ENCODE measurements around the gene XG.
"Not testable (repeated sequence)": the region's sequence is repeated elsewhere in the genome, so short reads cannot be mapped to it uniquely, and the experiment has no call there.

The XG gene, protein sequence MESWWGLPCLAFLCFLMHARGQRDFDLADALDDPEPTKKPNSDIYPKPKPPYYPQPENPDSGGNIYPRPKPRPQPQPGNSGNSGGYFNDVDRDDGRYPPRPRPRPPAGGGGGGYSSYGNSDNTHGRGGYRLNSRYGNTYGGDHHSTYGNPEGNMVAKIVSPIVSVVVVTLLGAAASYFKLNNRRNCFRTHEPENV

DNA sequence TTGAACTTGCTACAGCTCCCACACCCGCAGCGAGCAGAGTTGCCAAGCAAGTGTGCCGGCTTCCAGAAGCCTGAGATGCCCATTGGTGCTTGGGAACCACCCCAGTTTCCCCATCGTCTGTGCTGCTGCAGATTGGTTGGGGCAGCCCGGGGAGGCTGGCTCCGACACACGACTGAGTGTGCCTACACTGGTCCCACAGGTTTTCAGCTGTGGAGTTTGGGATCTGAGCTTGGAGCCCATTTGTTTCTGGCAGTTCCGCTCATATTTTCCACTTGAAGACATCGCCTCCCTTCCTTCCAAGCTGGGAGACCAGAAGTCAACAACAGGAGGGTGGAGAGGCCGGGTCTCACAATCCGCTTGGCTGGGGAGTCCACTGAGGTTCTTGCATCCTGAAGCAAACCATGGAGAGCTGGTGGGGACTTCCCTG is at the start of gene XG:
TSS of gene XG (plus strand) at position 167 of the 427 bp plus-strand sequence. CDS start at position 402, 235 bp downstream.
- DNase-seq: not testable (repeated sequence)

- no peak for DNase-seq
Measured at GRCh38 chrX:2703991-2704369, 47.9 kb upstream of the XG start.

GRCh38 chrX:2705046-2705832 is 46.6 kb upstream of the XG start:
- DNase-seq: no peak

DNA sequence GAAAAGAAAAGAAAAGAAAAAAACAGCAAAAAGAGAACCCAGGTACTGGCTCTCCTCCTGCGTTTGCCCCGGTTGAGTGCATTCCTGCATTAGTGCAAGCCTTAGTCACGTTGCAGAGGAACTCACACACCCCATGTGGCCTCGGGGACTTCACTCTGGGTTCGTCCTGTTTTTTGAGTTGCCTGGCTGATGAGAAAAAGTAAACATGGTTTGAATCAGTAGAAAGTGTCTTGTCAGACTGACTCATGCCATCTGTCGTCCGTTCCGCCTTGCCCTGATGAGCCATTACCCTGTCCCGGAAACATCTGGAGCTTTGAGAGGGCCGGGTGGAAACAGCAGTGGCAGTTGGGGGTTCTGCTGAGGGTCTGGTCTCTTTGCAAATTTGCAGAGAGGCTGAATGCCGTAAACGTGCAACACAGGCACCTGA is 44.5 kb upstream of the XG start:
- DNase-seq: peak; percentile 65

DNA sequence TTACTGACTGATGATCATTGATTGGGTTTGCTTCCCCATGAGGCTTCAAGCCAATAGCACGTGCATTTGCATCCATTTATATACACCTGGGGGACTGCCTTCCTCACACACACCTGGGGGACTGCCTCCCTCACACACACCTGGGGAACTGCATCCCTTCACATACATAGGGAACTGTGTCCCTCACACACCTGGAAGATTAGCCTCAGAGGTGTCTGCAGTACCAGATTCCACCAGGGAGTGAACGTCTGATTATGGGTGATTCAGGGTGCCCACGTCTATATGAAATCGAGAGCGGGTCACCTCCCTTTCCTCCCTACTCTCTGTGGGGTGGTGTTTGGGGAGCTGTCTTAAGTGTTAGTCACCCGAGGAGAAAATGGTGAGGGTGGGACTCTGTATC is 43.8 kb upstream of the XG start:
- no peak for DNase-seq

GRCh38 chrX:2708592-2709188 is 43.1 kb upstream of the XG start:
- no peak for DNase-seq

DNA sequence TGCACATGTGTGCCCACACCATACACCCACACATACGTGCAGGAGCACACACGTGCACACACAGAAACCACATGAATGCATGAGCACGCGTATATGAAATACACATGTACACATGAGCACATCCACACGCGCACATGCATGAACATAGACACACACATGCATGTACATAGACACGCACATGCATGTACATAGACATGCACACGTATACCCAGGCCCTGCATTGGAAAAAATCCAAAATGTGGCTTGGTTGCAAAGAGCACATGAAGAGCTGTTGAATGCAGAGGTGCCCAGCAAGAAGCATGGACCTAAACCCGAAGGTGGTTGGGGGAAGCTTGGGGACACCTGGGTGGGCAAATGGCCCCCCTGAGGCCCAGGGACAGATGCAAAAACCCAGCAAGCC is 42.3 kb upstream of the XG start:
- no peak for DNase-seq

- DNase-seq: peak; percentile 32
Measured at GRCh38 chrX:2710041-2710840, 41.6 kb upstream of the XG start.

DNA sequence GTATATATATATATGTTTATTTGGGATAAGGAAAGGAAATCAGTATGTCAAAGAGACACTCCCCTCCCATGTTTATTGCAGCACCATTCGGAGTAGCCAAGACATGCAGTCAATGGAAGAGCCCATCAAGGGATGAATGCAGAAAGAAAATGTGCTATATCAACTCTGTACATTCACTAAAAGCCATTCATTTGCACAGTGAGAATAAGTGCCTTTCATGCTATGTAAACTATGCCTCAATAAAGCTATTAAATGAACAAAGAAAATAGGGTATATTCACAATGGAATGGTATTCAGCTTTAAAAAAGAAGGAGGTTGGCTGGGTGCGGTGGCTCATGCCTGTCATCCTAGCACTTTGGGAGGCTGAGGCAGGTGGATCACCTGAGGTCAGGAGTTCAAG is 40.4 kb upstream of the XG start:
- no peak for DNase-seq

GRCh38 chrX:2712428-2712827 is 39.4 kb upstream of the XG start:
- no peak for DNase-seq

- no peak for DNase-seq
Measured at GRCh38 chrX:2712890-2713840, 38.7 kb upstream of the XG start.

DNA sequence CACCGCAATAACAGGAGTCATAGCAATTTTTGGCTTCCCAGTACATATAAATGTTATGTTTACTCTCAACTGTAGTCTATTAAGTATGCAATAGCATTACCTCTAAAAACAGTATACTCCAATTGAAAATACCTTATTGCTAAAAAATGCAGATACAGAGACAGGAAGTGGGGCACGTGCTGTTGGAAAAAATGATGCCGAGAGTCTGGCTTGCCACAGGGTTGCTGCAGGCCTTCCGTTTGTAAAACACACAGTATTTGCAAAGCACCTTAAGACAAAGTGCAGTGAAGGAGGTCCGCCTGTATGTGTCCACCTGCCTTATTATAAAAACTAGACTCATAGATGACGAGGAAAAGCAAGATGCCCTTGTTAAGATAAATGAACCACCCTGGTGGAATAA is 37.3 kb upstream of the XG start:
- DNase-seq: no peak

DNA sequence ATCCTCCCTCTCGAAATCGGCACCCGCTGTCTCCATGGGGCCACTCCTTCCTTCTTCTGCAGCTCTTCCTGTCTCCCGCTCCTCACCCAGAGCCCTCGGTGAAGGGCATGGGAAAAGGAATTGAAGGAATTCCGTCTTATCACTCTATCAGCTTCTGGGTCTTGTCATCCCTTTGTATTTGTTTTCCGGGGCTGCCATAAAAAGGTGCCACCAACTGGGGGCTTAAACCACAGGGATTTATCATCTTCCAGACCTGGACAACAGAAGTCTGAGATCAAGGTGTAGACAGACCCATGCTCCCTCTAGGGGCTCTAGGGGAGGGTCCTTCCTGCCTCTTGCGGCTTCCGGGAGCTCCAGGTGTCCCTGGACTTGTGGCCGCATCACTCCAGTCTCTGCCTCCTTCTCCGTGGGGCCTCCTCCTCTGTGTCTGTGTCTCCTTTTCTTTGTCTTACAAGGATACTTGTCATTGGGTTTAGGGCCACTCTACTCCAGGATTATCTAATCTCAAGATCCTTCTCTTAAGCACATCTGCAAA is 36.7 kb upstream of the XG start:
- DNase-seq: no peak

- DNase-seq: no peak
Measured at GRCh38 chrX:2717312-2717711, 34.5 kb upstream of the XG start.

GRCh38 chrX:2718821-2719220 is 33.0 kb upstream of the XG start:
- DNase-seq: no peak

DNA sequence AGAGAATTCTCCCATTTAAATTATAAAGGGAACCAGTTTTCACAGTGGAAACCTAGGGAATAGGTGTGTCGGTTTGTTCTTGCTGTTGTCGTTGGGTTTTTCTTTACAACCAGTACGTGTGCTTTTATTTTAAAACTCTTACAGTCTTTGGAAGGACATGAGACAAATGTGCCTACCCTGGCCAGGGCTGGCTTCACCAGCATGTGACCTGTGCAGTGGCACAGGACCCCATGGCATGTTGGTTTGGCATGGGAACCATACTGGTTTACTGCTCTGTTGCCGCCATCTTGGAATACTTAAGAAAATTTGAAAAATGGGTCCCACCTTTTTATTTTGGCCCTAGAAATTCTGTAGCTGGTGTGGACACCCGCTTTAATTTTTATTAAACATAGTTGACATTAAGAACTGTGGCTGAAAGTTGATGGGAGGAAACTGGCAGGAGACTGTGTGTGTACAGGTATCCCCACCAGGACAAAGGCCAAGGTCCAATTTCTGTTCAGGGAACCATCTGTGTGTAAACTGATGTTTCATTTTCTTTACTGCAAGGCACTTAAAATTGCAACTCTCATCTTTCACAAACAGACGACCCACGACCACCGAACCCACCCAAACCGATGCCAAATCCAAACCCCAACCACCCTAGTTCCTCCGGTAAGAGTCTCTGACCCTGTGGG is 31.9 kb upstream of the XG start:
- no peak for DNase-seq

- no peak for DNase-seq
Measured at GRCh38 chrX:2723286-2723879, 28.5 kb upstream of the XG start.

DNA sequence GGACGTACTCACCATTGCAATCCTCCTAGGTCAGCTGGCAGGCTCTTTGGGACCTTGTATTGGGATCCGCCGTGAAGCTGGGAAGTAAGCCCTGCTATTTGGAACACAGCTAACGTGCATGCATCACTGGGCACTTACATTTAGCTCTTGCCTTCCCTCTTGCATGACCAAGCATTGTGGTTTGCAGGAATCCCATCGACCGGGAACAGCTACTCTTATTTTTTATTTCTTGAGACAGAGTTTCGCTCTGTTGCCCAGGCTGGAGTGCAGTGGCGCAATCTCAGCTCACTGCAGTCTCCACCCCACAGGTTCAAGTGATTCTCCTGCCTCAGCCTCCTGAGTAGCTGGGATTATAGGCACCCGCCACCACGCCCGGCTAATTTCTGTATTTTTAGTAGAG is 24.6 kb upstream of the XG start:
- DNase-seq: not testable (repeated sequence)

DNA sequence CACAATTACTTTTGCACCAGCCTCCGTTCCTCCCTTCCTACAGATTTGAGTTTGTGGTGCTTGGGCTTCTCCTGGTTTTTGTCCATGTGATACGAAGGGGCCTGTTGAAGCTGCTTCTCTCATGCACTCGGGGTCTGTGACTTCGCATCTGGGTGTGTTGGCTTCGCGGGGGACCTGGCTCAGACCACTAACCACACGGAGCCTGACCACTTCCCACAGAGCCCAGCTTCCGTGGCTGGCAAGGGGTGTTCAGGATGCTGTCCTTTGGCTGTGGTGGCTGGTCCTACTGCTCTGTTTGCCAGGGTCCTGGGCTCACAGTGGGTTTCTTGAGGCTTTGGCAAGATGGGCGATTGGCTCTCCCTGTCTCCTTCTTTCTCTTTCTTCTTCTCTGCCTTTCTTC is 19.8 kb upstream of the XG start:
- DNase-seq: no peak

DNA sequence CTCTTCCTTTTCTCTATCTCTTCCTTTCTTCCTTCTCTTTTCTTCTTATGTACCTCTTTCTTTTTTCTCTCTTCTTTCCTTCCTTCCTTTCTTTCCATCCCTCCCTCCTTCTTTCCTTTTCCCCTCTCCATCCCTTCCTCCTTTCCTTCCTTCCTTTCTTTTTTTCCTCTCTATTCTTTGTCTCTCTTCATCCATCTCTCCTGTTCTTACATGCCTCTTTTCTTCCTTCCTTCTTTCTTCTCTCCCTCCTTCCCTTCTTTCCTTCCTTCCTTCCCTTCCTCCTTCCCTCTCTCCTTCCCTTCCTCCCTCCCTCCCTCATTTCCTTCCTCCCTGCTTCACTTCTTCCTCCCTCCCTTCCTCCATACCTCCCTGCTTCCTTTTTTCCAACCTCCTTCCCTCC is 19.2 kb upstream of the XG start:
- no peak for DNase-seq

GRCh38 chrX:2733286-2733685 is 18.6 kb upstream of the XG start:
- no peak for DNase-seq

Measured in CD4-positive, alpha-beta T cell treated with Interleukin-6 for 4 hours (primary cell).